IPS-15b (cell line): ENCODE results near the gene C4orf51.

Experiments used
- H3K27me3 ChIP-seq: one replicate; pipeline ENCODE4 v1.6.1; 2013; ENCODE audit warnings: low read length; ENCODE audit not compliant: control insufficient read depth, insufficient read depth
- H3K36me3 ChIP-seq: one replicate; pipeline ENCODE4 v1.6.1; 2013; ENCODE audit warnings: low read length; ENCODE audit not compliant: control insufficient read depth, insufficient read depth
- H3K4me1 ChIP-seq: one replicate; pipeline ENCODE4 v1.6.1; 2013; ENCODE audit warnings: mild to moderate bottlenecking, low read length; ENCODE audit not compliant: control insufficient read depth, insufficient read depth
- H3K4me3 ChIP-seq: one replicate; pipeline ENCODE4 v1.5.1; 2013; ENCODE audit warnings: low read depth, low read length
- H3K9ac ChIP-seq: one replicate; pipeline ENCODE4 v1.6.1; 2013; ENCODE audit warnings: low read depth, mild to moderate bottlenecking, low read length
- H3K9me3 ChIP-seq: one replicate; pipeline ENCODE4 v1.6.1; 2013; ENCODE audit warnings: mild to moderate bottlenecking, low read length; ENCODE audit not compliant: control insufficient read depth, insufficient read depth

Gene C4orf51

GRCh38 chr4:145709843-145710242 is 29.9 kb downstream of the C4orf51 start:
- peaks cover 8% of the 10 kb centered on the region for H3K36me3 ChIP-seq
- H3K9me3 ChIP-seq = no peaks in the 10 kb centered on the region

GRCh38 chr4:145716200-145716599 is 36.3 kb downstream of the C4orf51 start:
- H3K9me3 ChIP-seq = no peaks in the 10 kb centered on the region
- no peaks in the 10 kb centered on the region for H3K27me3 ChIP-seq
- no peak overlapping the region for H3K4me3 ChIP-seq
- no peak overlapping the region for H3K9ac ChIP-seq
- H3K4me1 ChIP-seq = peaks cover 2% of the 10 kb centered on the region
- peaks cover 9% of the 10 kb centered on the region for H3K36me3 ChIP-seq

More at GRCh38 chr4:145709843-145710242, 29.9 kb downstream of the C4orf51 start:
- Histone ChIP-seq H3K9ac (no peak overlapping the region), H3K27me3 (no peaks in the 10 kb centered on the region), H3K4me1 (peaks cover 9% of the 10 kb centered on the region), H3K4me3 (no peak overlapping the region)

- no peaks in the 10 kb centered on the region for H3K9me3 ChIP-seq
- H3K36me3 ChIP-seq = peaks cover 9% of the 10 kb centered on the region
- no peak overlapping the region for H3K4me3 ChIP-seq
- no peaks in the 10 kb centered on the region for H3K27me3 ChIP-seq
- H3K9ac ChIP-seq = no peak overlapping the region
- H3K4me1 ChIP-seq = peaks cover 2% of the 10 kb centered on the region
Observed at GRCh38 chr4:145716661-145717200, 36.8 kb downstream of the C4orf51 start.

- no peak overlapping the region for H3K9ac ChIP-seq
- peaks cover 9% of the 10 kb centered on the region for H3K36me3 ChIP-seq
- H3K4me3 ChIP-seq = no peak overlapping the region
- H3K4me1 ChIP-seq = peaks cover 2% of the 10 kb centered on the region
- H3K9me3 ChIP-seq = no peaks in the 10 kb centered on the region
- H3K27me3 ChIP-seq = no peaks in the 10 kb centered on the region
Observed at GRCh38 chr4:145719752-145720624, 40.0 kb downstream of the C4orf51 start.

DNA sequence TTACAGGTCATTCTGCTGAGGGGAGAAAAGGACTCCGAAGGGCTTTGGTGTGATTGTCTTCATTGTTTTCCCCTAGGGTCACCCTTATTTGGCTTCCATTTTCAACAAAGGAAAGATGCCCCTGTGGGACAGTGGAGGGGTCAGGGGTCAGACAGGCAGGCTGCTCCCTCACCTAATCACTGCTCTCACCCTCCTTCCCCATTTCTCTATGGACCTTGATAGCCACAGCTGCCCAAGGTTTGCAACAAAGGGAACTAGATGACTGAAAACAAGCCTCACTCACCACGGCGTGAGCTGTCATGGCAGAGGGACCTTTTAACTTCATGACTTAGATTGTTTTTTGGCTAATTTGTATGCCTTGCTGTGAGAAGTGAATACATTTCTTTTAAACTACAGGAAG is 40.7 kb downstream of the C4orf51 start:
- no peaks in the 10 kb centered on the region for H3K9me3 ChIP-seq
- no peak overlapping the region for H3K4me3 ChIP-seq
- H3K36me3 ChIP-seq = peaks cover 9% of the 10 kb centered on the region

GRCh38 chr4:145722561-145722960 is 42.6 kb downstream of the C4orf51 start:
- H3K4me3 ChIP-seq = no peak overlapping the region
- no peak overlapping the region for H3K9ac ChIP-seq
- peaks cover 4% of the 10 kb centered on the region for H3K36me3 ChIP-seq
- H3K9me3 ChIP-seq = no peaks in the 10 kb centered on the region
- peaks cover 2% of the 10 kb centered on the region for H3K4me1 ChIP-seq
- H3K27me3 ChIP-seq = no peaks in the 10 kb centered on the region

More for the DNA sequence above, 40.7 kb downstream of the C4orf51 start:
- Histone ChIP-seq H3K4me1 (peaks cover 2% of the 10 kb centered on the region), H3K27me3 (no peaks in the 10 kb centered on the region), H3K9ac (no peak overlapping the region)

DNA sequence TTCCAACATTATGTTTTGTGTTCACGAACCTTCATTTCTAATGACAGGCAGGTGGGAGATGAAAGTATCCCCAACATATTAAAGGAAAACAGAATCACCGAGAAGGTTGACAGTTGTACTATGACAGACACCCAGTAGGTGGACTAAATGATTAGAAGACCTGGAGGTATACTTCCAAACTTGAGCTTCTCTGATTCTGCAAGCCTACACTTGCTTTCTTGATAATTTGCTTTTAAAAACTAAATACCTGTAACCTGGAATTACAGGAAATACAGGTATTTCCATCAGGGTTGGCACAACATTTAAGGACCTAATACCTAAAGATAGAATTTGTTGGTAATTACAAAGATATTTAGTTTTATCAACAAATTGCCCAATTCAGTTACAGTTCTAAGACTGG is 43.4 kb downstream of the C4orf51 start:
- no peak overlapping the region for H3K9ac ChIP-seq
- no peaks in the 10 kb centered on the region for H3K9me3 ChIP-seq
- H3K4me3 ChIP-seq = no peak overlapping the region

DNA sequence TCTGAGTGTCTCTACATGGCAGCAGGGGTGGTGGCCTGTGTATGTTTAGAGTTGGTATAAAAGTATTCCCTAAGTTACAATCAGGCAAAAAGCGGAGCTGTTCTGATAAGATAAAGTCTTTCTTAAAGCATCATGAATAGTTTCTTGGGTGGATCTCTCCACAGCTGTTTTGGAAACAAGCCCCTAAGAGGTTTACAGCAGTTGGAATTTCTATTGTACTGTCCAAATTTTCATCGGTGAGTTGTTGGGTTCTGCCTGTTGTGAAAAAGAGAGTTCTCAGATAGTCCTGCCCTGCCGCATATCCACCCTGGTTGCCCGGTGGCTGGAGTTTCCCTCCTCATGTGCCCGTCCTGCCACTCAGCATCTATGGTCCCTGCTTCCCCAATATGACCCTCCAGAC is 50.1 kb downstream of the C4orf51 start:
- Histone ChIP-seq H3K4me1 (peaks cover 14% of the 10 kb centered on the region), H3K9ac (no peak overlapping the region), H3K36me3 (no peaks in the 10 kb centered on the region), H3K4me3 (no peak overlapping the region), H3K27me3 (no peaks in the 10 kb centered on the region), H3K9me3 (no peaks in the 10 kb centered on the region)

More for the DNA sequence above, 43.4 kb downstream of the C4orf51 start:
- Histone ChIP-seq H3K27me3 (no peaks in the 10 kb centered on the region), H3K4me1 (peaks cover 2% of the 10 kb centered on the region), H3K36me3 (peaks cover 4% of the 10 kb centered on the region)

DNA sequence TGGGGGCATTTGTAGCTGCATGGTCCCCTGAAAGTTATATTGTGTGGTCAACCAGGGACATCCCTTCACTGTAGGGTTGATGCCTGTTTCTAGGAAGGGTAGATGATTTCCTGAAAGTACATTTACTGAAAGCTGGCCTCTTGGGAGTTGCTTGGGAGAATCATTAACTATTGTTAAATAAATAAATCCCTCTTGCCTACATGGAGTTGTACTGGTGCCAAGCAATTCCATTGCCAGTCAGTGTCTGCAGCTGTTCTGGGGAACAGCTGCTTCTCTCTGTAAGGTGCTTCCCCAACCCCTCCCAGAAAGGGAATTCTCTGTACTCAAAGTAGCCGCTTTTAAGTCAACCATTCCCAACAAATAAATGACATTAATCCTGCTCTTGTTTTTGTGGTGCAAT is 51.1 kb downstream of the C4orf51 start:
- no peaks in the 10 kb centered on the region for H3K9me3 ChIP-seq
- H3K4me1 ChIP-seq = peaks cover 15% of the 10 kb centered on the region
- H3K4me3 ChIP-seq = no peak overlapping the region
- no peaks in the 10 kb centered on the region for H3K36me3 ChIP-seq
- H3K27me3 ChIP-seq = no peaks in the 10 kb centered on the region
- no peak overlapping the region for H3K9ac ChIP-seq

GRCh38 chr4:145732001-145732815 is 52.3 kb downstream of the C4orf51 start:
- H3K4me3 ChIP-seq = peak overlapping the region; percentile 45
- no peaks in the 10 kb centered on the region for H3K9me3 ChIP-seq
- H3K36me3 ChIP-seq = no peaks in the 10 kb centered on the region
- H3K9ac ChIP-seq = peak overlapping the region; percentile 57
- H3K4me1 ChIP-seq = peaks cover 15% of the 10 kb centered on the region
- H3K27me3 ChIP-seq = no peaks in the 10 kb centered on the region

DNA sequence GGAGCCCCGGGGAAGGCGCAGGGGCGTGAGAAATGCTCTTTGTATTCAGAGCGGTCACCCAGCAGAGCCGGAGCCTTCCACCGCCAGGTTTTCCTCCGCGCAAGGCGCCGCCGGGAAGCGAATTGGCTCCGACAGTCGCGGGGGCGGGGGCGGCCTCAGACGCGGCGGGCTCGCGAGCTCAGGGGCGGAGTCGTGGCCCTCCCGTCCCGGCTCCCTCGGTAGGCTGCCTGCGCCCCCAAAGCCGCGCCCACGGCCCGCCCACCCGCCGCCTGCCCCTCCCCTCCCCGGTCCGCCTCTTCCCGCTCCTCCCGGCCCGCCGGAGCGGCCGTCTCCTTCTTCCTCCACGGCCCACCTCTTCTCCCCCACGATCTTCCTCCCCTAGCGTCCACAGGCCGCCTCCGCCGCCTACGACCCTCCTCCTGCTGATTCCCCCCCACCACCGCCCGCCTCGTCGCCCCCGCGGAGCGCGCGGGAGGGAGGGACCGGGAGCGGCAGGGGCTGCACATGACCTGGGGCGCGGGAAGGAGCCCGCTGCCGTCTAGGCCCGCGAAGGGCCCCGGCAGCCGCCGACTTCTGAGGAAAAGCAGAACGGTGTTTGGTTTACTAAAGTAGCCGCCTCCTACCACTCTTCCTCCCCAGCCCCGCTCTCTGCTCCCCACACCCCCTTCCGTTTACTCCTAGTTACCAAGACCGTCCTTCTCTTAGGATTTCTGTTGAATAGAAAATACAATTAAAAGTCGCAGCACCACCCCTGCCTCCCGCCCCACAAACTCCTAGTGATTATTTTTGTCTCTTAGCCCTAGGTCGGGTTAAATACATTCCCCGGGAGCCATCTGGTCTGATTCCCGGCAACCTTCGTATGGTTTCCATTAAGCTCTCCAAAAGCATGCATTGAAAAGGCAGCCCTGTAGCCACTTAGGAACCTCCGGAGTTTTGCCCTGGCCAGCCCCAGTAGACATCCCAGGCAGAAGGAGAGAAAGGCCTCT is 53.2 kb downstream of the C4orf51 start:
- H3K27me3 ChIP-seq = no peaks in the 10 kb centered on the region
- peak overlapping the region; percentile 45 for H3K4me3 ChIP-seq
- no peaks in the 10 kb centered on the region for H3K36me3 ChIP-seq
- peaks cover 15% of the 10 kb centered on the region for H3K4me1 ChIP-seq
- no peaks in the 10 kb centered on the region for H3K9me3 ChIP-seq
- H3K9ac ChIP-seq = peak overlapping the region; percentile 39
